ENCODE data around the gene MAP4K2. TPM values are rescaled to one million over a fixed set of nuclear protein-coding genes. Genes with fewer than 3 reads are reported as not detected.

The MAP4K2 gene
- total and polyA plus RNA-seq, 2 experiments from 2014 or later = 9.9 to 42.6 TPM

- Histone ChIP-seq H3K27ac (ENCODE audit: low read depth) (peak overlapping the region; percentile 60), H3K36me3 (ENCODE audit: insufficient read depth) (peaks cover 46% of the 10 kb centered on the region), H3K9me2 (ENCODE audit: insufficient read depth) (no peaks in the 10 kb centered on the region), H3K4me3 (peak overlapping the region; percentile 94), H3K27me3 (ENCODE audit: insufficient read depth) (no peaks in the 10 kb centered on the region), H4K20me1 (replicated peaks; ENCODE audit: insufficient read depth) (peaks cover 46% of the 10 kb centered on the region), H2AFZ (no peak overlapping the region), H3K4me2 (peak overlapping the region; percentile 100), H3F3A (replicated peaks; ENCODE audit: low read depth) (peaks cover 49% of the 10 kb centered on the region), H3K79me2 (replicated peaks; ENCODE audit: insufficient read depth) (peaks cover 57% of the 10 kb centered on the region), H3K4me1 (ENCODE audit: insufficient read depth) (peaks cover 12% of the 10 kb centered on the region)
- Mint-ChIP-seq H3K9me3 (no peaks in the 10 kb centered on the region; the same call in 2 of the 3 replicates), H3K36me3 (ENCODE audit: low read depth) (peaks cover 49% of the 10 kb centered on the region), H3K4me3 (peak overlapping the region; percentile 94), H3K27me3 (ENCODE audit: insufficient read depth, low read depth, poor library complexity) (peaks cover 18% of the 10 kb centered on the region), H3K4me1 (peaks cover 39% of the 10 kb centered on the region), H3K27ac (peak overlapping the region; percentile 97)
- peak; percentile 61 for TF ChIP-seq REST (IDR thresholded peaks at IDR 0.05; ENCODE audit: unreplicated experiment)
- TF ChIP-seq ZNF114 (CRISPR knock-in tag; IDR thresholded peaks at IDR 0.05) = no peak
- peak; percentile 3 for ATAC-seq
- peak; percentile 80 for DNase-seq (ENCODE audit: low spot score)
These were observed 25.4 kb downstream of the MAP4K2 start for GRCh38 chr11:64777449-64778222.

GRCh38 chr11:64776875-64777274 lies 26.1 kb downstream of the MAP4K2 start:
- DNase-seq (ENCODE audit: low spot score) (no peak), ATAC-seq (no peak)
- peaks cover 57% of the 10 kb centered on the region for H3K36me3 Mint-ChIP-seq (ENCODE audit: low read depth)
- H3K4me3 Mint-ChIP-seq = peak overlapping the region; percentile 94
- H3K27ac Mint-ChIP-seq = peak overlapping the region; percentile 97
- Histone ChIP-seq H3F3A (replicated peaks; ENCODE audit: low read depth) (peaks cover 56% of the 10 kb centered on the region), H3K27ac (ENCODE audit: low read depth) (peak overlapping the region; percentile 60), H3K9me2 (ENCODE audit: insufficient read depth) (no peaks in the 10 kb centered on the region), H4K20me1 (replicated peaks; ENCODE audit: insufficient read depth) (peaks cover 54% of the 10 kb centered on the region), H2AFZ (no peak overlapping the region), H3K79me2 (replicated peaks; ENCODE audit: insufficient read depth) (peaks cover 65% of the 10 kb centered on the region), H3K4me3 (peak overlapping the region; percentile 94), H3K4me1 (ENCODE audit: insufficient read depth) (peaks cover 10% of the 10 kb centered on the region), H3K27me3 (ENCODE audit: insufficient read depth) (no peaks in the 10 kb centered on the region), H3K4me2 (peak overlapping the region; percentile 100), H3K36me3 (ENCODE audit: insufficient read depth) (peaks cover 53% of the 10 kb centered on the region)
- H3K9me3 Mint-ChIP-seq = no peaks in the 10 kb centered on the region; the same call in 2 of the 3 replicates
- peaks cover 18% of the 10 kb centered on the region for H3K27me3 Mint-ChIP-seq (ENCODE audit: insufficient read depth, low read depth, poor library complexity)
- peaks cover 35% of the 10 kb centered on the region for H3K4me1 Mint-ChIP-seq
- no peak for TF ChIP-seq CTCF (conservative IDR thresholded peaks at IDR 0.05; ENCODE audit: low read depth in 2 of 2)
- TF ChIP-seq STAT1 (IDR thresholded peaks at IDR 0.05; ENCODE audit: unreplicated experiment) = no peak
- no peak for TF ChIP-seq ETS1 (IDR thresholded peaks at IDR 0.05)
- no peak for TF ChIP-seq EZH2 (IDR thresholded peaks at IDR 0.05; ENCODE audit: low read depth, unreplicated experiment)
- no peak for TF ChIP-seq ZNF114 (CRISPR knock-in tag; IDR thresholded peaks at IDR 0.05)
- TF ChIP-seq ZNF331 (CRISPR knock-in tag; IDR thresholded peaks at IDR 0.05; ENCODE audit: low read depth) = no peak
- TF ChIP-seq NANOG (IDR thresholded peaks at IDR 0.05; ENCODE audit: borderline replicate concordance) = no peak
- TF ChIP-seq REST (IDR thresholded peaks at IDR 0.05; ENCODE audit: unreplicated experiment) = no peak
